IPS-15b (cell line): ENCODE results near the gene A3GALT2.

Experiments
- H3K27me3 ChIP-seq: one replicate; pipeline ENCODE4 v1.6.1; 2013; ENCODE audit warnings: low read length; ENCODE audit not compliant: control insufficient read depth, insufficient read depth
- H3K36me3 ChIP-seq: one replicate; pipeline ENCODE4 v1.6.1; 2013; ENCODE audit warnings: low read length; ENCODE audit not compliant: control insufficient read depth, insufficient read depth
- H3K4me1 ChIP-seq: one replicate; pipeline ENCODE4 v1.6.1; 2013; ENCODE audit warnings: mild to moderate bottlenecking, low read length; ENCODE audit not compliant: control insufficient read depth, insufficient read depth
- H3K4me3 ChIP-seq: one replicate; pipeline ENCODE4 v1.5.1; 2013; ENCODE audit warnings: low read depth, low read length
- H3K9ac ChIP-seq: one replicate; pipeline ENCODE4 v1.6.1; 2013; ENCODE audit warnings: low read depth, mild to moderate bottlenecking, low read length
- H3K9me3 ChIP-seq: one replicate; pipeline ENCODE4 v1.6.1; 2013; ENCODE audit warnings: mild to moderate bottlenecking, low read length; ENCODE audit not compliant: control insufficient read depth, insufficient read depth

A3GALT2 gene

DNA sequence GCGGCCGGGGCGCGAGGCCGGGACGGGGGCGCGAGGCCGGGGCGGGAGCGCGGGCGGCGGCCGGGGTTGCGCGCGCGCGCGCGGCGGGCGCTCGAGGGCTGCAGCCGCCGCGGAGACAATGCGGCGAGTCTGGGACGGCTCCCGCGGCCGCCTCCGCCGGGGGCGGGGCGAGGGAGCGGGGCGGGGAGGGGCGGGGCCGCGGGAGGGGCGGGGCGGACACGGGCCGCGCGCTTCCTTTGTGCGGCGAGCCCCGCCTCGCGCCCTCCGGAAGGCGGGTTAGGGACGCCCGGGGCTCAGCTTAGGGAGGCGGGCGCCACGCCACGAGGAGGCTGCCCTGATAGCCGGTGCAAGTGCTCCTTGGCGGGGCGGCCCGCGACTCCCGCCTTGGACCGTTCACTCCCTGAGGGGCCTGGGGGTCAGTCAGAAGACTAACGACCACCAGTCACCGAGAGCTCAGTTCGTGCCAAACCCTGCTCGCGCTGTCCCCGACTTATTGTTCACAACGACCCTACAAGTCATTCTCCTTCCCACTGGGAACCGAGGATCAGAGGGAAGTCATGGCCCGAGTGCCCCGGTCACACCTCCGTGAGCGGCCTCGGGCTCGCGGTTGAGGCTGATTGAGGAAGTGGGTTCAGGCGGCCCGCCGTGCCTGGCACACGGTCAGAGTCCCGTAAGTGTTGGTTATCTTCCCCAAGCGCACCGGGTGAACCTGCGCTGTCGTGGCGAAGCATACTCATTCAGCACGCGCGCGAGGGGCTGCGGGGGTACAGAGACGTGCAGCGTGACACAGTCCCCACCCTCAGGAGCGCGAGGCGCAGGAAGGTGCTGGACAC is 29.1 kb upstream of the A3GALT2 start:
- Histone ChIP-seq H3K4me3 (peak overlapping the region; percentile 67), H3K27me3 (peaks cover 89% of the 10 kb centered on the region), H3K9me3 (no peaks in the 10 kb centered on the region), H3K4me1 (peaks cover 18% of the 10 kb centered on the region), H3K36me3 (no peaks in the 10 kb centered on the region), H3K9ac (no peak overlapping the region)

GRCh38 chr1:33349081-33349759 is 28.3 kb upstream of the A3GALT2 start:
- H3K4me1 ChIP-seq = peaks cover 18% of the 10 kb centered on the region
- H3K36me3 ChIP-seq = no peaks in the 10 kb centered on the region
- H3K27me3 ChIP-seq = peaks cover 83% of the 10 kb centered on the region
- H3K4me3 ChIP-seq = peak overlapping the region; percentile 16
- no peaks in the 10 kb centered on the region for H3K9me3 ChIP-seq
- no peak overlapping the region for H3K9ac ChIP-seq

DNA sequence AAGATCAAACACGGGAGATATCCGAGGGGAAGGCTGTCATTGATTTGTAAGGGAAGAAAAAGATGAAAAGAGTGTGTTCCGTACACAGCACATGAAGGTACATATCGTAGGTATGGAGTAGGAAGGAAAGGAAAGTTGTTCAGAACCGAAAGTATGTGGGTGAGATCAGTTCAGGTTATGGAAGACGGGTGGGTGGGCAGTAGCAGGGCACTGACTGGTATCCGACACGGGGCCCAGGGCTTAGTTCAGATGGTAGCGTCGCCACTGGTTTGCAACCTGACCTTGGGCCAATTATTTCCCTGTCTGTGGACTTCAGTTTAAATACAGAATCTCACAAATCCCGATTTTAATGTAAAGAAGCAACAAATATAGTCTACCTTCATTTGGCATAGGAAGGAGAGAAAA is 27.8 kb upstream of the A3GALT2 start:
- Histone ChIP-seq H3K27me3 (peaks cover 81% of the 10 kb centered on the region), H3K9me3 (no peaks in the 10 kb centered on the region), H3K9ac (no peak overlapping the region), H3K4me3 (peak overlapping the region; percentile 16), H3K36me3 (no peaks in the 10 kb centered on the region), H3K4me1 (peaks cover 19% of the 10 kb centered on the region)

- Histone ChIP-seq H3K27me3 (peaks cover 79% of the 10 kb centered on the region), H3K4me1 (peaks cover 21% of the 10 kb centered on the region), H3K36me3 (no peaks in the 10 kb centered on the region)
These were observed 27.3 kb upstream of the A3GALT2 start for GRCh38 chr1:33348194-33348593.

GRCh38 chr1:33347650-33347992 is 26.7 kb upstream of the A3GALT2 start:
- Histone ChIP-seq H3K9me3 (no peaks in the 10 kb centered on the region), H3K9ac (no peak overlapping the region), H3K27me3 (peaks cover 73% of the 10 kb centered on the region), H3K36me3 (no peaks in the 10 kb centered on the region), H3K4me1 (peaks cover 25% of the 10 kb centered on the region), H3K4me3 (peak overlapping the region; percentile 16)

More at GRCh38 chr1:33348194-33348593, 27.3 kb upstream of the A3GALT2 start:
- Histone ChIP-seq H3K9ac (no peak overlapping the region), H3K9me3 (no peaks in the 10 kb centered on the region), H3K4me3 (peak overlapping the region; percentile 16)

DNA sequence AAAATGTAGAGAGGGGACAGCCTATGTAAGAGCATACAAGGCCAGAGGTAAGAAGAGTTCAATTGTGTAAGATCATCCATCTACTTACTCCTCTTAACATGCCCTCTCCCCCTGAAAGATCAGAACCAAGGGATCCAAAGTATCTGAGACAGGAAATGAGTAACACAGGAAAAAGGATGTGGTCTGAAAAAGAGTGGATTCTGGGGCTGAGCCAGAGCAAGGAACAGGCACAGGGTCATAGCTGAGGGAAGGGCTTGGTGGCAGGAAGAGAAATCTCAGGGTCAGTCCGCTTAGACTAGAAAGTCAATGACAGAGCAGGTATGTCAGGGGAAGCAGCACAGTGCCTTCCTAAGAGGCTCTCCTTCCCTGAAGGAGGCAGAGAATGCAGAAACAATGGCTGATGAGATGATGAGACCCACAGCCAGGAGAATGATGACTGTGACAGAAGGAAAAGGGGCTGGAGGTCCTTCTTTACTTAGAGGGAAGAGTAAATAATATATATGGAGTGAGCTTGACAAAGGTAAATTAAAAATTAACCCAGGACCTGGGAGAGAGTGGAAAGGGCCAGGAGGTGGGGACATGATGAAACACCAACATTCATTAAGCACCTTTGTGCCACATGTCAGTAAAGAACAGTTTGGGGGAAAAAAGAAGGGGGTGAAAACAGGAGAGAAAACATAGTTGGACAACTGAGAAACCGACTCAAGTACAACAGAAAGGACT is 26.2 kb upstream of the A3GALT2 start:
- H3K27me3 ChIP-seq = peaks cover 68% of the 10 kb centered on the region
- peaks cover 27% of the 10 kb centered on the region for H3K4me1 ChIP-seq
- H3K9ac ChIP-seq = no peak overlapping the region
- peak overlapping the region; percentile 20 for H3K4me3 ChIP-seq
- no peaks in the 10 kb centered on the region for H3K9me3 ChIP-seq
- no peaks in the 10 kb centered on the region for H3K36me3 ChIP-seq

DNA sequence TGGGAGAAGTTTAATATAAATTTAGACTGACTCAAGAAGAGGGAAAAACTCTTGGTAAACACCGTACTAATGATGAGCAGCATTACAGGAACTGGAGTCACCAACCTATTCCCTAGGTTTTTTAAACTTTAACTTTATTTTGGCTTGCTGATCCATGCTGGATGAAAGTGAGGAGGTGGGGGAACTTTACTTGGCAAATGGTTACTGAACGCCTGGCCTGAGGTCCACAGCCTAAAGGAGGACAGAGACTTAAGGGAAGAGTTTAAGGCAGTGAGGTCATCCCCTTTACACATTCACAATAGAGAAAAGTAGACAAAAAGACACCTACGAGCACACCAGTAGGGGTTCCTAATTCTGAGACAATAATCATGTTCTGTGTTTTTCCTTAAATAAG is 25.6 kb upstream of the A3GALT2 start:
- Histone ChIP-seq H3K4me3 (no peak overlapping the region), H3K27me3 (peaks cover 63% of the 10 kb centered on the region), H3K36me3 (no peaks in the 10 kb centered on the region), H3K4me1 (peaks cover 30% of the 10 kb centered on the region), H3K9ac (no peak overlapping the region), H3K9me3 (no peaks in the 10 kb centered on the region)

DNA sequence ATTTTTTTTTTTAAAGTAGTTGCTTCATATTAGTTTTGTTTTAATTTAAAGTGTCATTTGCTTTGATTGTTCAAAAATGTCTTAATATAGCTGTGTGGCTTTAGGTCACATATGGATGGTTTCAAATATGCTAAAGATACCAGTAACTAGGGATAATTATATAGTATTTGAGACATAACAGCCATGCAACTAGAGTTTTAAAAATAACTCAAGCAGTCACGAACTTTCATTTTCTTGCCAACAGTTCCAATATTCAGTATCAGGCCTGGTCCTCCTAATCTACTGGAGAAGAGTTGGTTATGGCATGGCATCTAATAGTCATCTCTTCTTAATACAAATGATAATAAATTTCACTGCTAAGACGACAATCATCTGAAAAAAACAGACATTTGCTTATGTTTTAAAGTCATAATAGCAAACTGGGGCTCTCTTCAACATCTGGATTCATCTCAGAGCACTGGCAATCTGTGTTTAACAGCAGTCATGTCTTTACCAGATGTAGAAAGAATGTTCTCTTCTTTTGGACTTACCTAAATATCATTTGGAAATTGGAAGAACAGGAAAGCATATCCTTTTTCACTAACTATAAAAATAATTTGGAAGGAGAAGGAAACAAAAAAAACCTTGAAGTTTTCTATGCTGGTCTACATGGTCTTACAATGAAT is 24.1 kb upstream of the A3GALT2 start:
- H3K27me3 ChIP-seq = peaks cover 52% of the 10 kb centered on the region

GRCh38 chr1:33343539-33343938 is 22.6 kb upstream of the A3GALT2 start:
- Histone ChIP-seq H3K36me3 (no peaks in the 10 kb centered on the region), H3K9ac (no peak overlapping the region), H3K4me3 (no peak overlapping the region), H3K4me1 (peaks cover 52% of the 10 kb centered on the region), H3K9me3 (no peaks in the 10 kb centered on the region), H3K27me3 (peaks cover 49% of the 10 kb centered on the region)

More for the DNA sequence above, 24.1 kb upstream of the A3GALT2 start:
- Histone ChIP-seq H3K36me3 (no peaks in the 10 kb centered on the region), H3K4me1 (peaks cover 44% of the 10 kb centered on the region), H3K4me3 (no peak overlapping the region), H3K9ac (no peak overlapping the region), H3K9me3 (no peaks in the 10 kb centered on the region)

GRCh38 chr1:33342041-33342723 is 21.3 kb upstream of the A3GALT2 start:
- Histone ChIP-seq H3K4me1 (peaks cover 54% of the 10 kb centered on the region), H3K4me3 (peak overlapping the region; percentile 0), H3K9ac (no peak overlapping the region), H3K9me3 (no peaks in the 10 kb centered on the region), H3K36me3 (no peaks in the 10 kb centered on the region), H3K27me3 (peaks cover 46% of the 10 kb centered on the region)

DNA sequence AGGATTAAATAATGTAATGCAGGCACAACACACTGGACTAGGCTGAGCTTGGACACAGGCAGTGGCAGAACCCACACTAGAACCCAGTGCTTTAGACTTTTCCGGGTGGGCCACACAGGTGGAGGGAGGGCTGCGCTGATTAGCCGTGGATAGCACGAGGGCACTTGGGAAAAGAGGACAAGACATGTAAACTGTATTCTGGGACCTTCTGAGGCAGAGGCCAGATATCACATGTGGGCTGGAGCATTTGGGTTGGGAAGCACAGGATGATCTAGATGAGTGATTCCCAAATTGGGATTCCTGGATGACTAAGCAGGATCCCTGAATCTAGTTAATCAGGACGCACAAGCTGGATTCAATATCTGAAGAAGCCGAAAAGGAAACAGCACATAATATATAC is 20.3 kb upstream of the A3GALT2 start:
- no peak overlapping the region for H3K9ac ChIP-seq

More for the DNA sequence above, 20.3 kb upstream of the A3GALT2 start:
- no peaks in the 10 kb centered on the region for H3K9me3 ChIP-seq
- no peaks in the 10 kb centered on the region for H3K36me3 ChIP-seq
- peaks cover 50% of the 10 kb centered on the region for H3K4me1 ChIP-seq
- H3K27me3 ChIP-seq = peaks cover 36% of the 10 kb centered on the region
- H3K4me3 ChIP-seq = no peak overlapping the region
